MV-4-11 (cell line): Measurements from ENCODE around the gene MAPK11.

Source experiments
- DNase-seq: peaks from one replicate; lab custom pipeline; 2025; lab: John Stamatoyannopoulos, UW

Gene MAPK11

DNA sequence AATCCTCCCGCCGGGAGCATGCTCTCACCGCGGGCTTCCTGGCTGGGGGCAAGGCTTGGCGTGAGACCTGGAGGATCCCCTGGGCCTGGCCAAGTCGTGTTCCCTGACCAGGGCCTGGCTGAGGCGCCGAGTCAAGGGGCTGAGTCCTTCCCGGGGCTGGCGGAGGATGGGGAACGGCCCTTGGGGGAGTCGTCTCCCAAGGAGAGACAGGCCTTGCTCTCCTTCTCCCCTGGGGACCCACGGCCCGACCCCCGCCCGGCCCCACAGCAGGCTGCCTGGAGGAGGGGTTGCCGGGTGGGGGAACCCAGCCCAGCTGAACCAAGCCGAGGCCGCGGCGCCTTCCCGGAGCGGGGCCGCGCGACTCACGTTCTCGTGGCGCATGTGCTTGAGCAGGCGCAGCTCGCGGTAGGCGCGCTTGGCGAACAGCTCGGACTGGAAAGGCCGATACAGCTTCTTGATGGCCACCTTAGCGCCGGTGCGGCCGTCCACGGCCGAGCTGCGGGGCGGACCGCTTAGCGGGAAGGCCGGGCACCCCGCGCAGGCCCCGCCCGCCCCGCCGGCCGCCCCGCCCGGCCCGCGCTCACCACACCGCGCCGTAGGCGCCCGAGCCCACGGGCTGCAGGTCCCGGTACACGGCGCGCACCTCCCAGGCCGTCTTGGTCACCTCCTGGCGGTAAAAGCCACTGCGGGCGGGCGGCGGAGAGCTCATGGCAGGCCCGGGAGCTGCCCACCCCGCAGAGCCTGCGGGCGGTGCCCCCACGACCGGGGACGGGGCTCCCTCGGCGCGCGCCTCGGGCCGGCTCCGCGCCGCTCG lies 9.2 kb downstream of the MAPK11 start:
- DNase-seq: peak; percentile 9

GRCh38 chr22:50260434-50260800 lies 9.8 kb downstream of the MAPK11 start:
- DNase-seq: no peak

GRCh38 chr22:50259302-50259701 lies 10.9 kb downstream of the MAPK11 start:
- DNase-seq: no peak

GRCh38 chr22:50258361-50259292 lies 11.6 kb downstream of the MAPK11 start:
- no peak for DNase-seq

GRCh38 chr22:50257451-50258360 lies 12.5 kb downstream of the MAPK11 start:
- DNase-seq: no peak

DNA sequence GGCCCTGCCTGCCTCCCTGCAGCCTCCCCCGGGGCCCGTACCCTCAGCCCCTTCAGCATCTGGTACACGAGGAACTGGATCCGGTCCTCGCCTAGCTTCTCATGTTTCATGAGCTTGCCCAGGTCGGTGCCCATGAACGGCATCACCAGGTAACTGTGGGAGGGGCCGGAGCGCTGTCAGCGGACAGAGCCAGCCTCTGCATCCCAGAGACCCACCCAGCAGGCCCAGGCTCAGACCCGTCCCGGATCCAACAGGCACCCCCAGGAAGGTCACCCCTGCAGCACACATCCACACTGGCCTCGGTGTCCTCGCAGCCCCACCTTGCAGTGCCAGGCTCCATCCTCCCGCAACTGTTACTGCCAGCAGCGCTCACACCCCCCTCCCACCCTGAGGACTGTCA lies 13.1 kb downstream of the MAPK11 start:
- no peak for DNase-seq

GRCh38 chr22:50256258-50256862 lies 13.8 kb downstream of the MAPK11 start:
- no peak for DNase-seq

- no peak for DNase-seq
Observed at GRCh38 chr22:50255607-50256006, 14.6 kb downstream of the MAPK11 start.

DNA sequence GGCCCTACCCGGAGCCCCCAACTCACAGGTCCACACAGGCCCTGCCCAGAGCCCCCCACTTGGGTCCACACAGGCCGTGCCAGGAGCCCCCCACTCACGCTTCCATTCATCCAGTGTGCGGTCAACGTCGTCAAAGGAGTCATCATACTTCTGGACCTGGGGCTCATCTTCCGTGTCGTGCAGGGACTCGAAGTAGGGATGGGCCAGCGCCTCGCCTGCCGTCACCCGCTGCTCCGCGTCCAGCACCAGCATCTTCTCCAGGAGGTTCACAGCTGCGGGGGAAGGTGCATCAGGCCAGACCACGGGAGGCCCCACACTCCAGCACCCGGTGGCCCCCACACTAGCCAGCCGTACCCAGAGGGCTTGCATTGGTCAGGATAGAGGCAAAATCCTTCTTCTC lies 15.1 kb downstream of the MAPK11 start:
- DNase-seq: no peak

DNA sequence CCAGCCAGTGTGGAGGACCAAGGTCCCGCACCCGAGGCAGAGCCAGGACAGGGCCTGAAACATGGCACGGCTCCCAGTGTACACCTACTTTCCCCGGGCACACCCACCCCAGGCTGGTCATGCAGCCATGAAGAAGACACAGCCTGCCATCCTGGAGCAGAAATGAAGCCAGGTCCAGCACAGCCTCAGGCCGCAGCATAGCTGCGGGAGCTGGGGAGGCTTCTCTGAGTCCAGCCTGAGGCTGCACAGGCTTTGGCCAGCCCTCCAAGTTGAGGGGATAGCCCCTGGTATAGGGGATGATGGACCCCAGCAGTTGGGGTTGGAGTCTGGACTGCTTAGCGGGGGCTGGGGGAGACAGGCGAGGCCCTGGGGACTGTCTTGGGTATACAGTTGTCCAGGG lies 16.2 kb downstream of the MAPK11 start:
- DNase-seq: no peak

DNA sequence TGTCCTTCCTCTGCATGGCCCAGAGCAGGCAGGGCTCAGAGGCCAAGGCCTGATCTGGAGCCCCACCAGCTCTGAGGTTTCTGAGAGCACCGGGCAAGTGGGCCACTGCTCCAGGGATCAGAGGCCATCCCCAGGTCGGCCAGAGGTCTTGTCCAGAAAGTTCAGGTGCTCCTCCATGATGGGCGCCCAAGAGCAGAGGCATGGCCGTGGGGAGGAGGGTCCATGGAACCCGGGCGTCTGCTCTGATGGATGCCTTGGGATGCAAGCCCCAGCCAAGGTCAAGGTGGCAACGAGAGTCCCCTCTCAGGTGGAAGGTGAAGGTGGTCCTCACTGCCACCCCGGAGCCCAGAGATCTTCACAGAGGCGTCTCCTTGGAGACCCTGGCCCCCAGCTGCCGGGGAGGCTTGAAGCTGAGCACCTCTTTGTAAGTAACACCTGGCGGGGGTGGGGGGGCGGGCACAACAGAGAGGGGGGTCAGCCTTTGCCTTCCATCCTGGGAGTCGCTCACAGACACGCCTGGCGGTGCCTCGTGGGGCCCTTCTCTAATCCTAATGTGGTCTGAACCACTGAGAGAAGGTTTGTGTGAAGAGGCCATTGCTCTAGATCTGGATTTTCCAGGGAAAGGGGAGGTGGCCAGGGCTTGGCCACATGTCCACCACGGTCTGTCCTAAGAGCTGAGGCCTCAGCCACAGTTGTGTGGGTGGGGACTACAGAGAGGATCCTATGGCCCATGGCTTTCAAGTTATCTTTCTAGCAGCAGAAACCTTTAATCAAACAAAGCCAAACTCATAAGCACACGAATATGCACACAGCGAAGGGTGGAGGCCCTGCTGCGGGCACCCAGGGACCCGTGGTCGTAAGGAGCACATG lies 16.9 kb downstream of the MAPK11 start:
- DNase-seq: no peak

DNA sequence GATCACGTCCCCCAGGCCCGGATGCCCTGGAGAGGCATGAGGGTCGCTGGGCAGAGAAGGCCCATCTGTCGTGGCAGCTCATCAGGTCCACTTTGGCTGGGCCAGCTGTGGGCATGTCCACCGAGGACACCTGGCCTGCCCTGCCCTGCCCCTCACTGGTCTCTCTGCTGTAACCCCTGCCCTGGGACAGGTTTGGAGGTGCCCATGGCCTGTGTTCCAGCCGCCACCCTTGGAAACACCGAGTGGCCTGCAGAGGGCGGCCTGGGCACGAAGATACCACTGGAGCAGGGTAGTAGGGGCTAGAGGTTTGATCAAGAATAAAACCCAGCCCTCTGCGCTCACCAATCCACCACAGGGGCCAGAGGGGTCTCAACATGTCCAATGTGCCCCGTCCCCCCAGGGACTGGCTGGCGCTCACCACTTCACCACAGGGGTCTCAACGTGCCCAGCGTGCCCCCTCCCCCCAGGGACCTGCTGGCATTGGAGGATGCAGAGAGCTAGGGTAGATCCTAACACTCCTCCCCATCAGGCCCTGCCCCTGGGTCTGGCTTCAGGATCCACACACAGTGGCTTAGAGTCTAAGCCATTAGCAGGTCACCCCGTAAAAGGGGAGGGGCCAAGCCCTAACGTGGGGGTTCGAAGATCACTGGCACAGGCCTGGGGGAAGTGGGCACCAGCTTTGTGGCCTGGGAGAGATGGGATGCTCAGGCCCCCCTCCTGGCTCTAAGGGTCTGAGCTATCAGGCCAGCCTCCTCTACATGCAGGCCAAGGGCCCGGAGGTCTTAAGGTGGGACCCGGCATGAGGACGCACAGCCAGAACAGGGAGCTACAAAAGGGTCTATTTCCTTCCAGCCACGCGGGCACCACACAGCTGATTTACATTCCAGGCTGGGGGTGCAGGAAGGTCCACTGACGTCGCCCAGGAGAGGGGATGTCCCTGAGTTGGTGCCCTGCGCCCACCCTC lies 17.8 kb downstream of the MAPK11 start:
- DNase-seq: peak; percentile 58

- DNase-seq: no peak
Observed at GRCh38 chr22:50251477-50252081, 18.6 kb downstream of the MAPK11 start.

DNA sequence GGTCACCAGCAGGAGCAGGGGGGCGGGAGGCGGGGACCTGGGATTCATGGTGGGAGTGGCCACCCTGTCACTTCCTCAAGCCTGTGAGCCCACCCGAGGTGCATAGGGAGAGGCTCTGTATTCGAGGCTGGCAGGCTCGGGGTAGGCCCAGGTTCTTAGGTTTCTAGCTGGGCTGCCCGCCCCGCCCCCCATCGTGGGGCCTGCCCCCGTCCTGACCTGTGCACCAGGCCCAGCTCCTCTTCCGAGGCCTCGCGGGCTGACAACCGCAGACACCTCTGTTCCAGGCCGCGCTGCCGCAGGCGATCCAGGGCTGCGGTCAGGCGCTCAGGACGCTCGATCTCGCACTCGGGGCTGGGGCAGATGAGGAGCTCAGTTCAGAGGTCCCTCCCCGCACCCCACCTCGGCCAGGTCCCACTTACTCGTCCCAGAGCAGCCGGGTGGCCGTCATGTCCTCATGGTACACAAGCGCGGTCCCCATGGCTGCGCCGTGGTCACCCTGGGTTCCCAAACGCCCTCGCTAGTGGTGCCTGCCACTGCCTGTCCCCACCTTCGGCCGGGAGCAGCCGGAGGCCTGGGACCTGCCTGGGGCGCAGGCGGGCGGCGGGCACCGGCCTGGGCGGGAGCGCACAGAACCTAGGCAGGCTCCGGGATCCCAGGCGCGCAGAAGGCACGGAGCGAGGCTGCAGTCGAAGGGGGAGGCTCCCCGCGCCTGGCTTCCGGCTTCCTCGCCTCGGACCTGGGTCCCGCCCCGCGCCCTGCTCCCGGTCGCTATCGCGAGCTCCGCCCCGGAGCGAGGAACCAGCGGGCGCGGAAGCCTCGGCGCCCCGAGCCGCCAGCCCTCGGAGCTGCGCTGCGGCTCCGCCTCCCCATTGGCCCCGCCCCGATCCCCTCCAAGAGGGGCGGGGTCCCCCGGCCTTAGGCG lies 19.4 kb downstream of the MAPK11 start, which contains the start of gene HDAC10:
HDAC10 (minus strand) TSS at position 711 of the 922 bp plus-strand sequence; CDS start at position 478, 233 bp downstream.
- DNase-seq: peak; percentile 78

DNA sequence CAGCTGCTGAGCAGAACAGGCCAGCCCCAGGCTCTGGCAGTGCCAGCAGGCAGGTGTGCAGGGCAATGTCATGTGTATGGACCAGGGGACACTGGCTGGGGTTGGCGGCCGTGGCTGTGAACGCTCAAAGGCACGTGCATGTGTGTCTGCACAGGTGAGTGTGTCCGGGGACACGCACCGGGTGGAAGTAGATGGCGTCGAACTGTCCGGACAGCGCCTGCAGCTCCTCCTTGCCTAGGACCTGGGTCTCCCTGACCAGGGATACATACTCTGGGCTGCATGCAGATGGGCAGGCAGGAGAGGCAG lies 20.0 kb downstream of the MAPK11 start:
- no peak for DNase-seq

- no peak for DNase-seq
Observed at GRCh38 chr22:50249341-50250248, 20.6 kb downstream of the MAPK11 start.
